HG03045 (cell line): Measurements from ENCODE around the gene POLR2C.

Source experiments
- ATAC-seq: cut with Tn5 transposase; IDR thresholded peaks from one replicate; pipeline ENCODE4 v1.9.1; 2021; ENCODE audit warnings: mild to moderate bottlenecking, moderate library complexity; ENCODE audit not compliant: unreplicated experiment

The POLR2C gene

DNA sequence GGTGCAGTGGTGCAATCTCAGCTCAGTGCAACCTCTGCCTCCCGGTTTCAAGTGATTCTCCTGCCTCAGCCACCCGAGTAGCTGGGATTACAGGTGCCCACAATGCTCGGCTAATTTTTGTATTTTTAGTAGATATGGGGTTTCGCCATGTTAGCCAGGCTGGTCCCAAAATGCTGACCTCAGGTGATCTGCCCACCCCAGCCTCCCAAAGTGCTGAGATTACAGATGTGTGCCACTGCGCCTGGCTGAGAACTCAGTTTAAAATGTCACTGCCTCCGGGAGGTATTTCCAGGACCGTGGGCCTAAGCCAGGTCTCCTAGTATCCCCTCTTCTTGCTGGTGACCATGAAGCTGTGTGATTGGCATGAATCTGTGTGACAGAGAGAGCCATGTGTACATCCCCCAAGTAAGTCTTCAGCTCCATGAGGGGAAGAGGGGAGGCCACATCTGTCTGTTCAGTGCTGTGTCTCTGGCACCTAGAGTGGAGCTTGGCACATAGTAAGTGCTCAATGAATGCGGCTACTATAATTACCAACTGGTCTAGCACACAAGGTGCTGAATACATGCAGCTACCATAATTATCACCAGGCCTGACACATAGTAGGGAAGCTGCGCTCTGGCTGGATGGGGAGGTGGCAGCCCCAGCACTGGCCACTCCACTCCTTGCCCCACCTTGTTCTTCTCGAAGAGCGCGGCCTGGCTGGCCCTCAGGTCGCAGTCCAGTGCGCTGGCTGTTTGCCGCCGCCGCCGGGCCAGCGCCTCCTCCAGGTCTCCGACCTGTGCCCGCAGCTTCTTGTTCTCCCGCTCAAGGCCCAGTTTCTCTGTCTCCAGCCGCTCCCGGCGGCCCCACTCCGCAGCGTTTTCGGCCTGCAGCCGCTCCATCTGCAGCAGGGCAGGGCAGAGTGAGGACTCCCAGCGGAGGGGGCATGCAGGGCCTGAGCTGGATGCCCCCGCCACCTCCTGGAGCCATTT lies 55.2 kb downstream of the POLR2C start:
- ATAC-seq, result no peak

DNA sequence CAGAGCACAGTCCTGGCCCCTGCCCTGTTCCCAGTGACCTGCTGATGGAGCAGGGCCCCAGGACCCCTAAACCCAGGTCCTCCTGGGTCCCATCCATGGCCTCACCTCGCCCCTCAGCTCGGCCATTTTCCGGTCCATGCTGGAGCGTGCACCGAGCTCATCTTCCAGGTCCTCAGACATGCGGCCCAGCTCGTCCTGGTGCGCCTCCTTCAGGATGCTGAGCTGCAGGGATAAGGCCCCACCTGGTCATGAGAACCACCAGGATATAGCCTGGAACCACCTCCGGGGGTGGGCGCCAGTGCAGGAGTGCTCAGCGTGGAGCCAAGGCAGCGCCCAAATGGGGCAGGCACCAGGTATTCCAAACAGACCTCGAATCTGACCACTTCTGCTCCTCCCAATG lies 56.0 kb downstream of the POLR2C start:
- no peak for ATAC-seq

DNA sequence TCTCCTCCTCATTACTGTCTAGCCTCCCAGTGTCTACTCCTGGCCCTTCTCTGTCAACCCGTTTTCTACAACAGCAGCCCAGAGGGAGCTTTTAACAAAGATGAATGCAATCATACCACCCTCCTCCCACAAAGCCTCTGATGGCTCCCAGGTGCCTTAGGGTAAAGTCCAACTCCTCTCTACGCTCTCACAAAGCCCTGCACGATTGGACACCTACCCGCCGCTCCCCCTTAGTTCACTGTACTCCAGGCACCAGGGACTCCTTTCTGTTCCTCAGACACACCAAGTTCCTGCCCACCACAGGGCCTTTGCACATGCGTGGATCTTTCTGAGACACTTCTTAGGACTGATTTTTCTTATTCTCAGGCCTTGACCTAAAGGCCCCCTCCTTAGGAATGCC lies 56.4 kb downstream of the POLR2C start:
- no peak for ATAC-seq

DNA sequence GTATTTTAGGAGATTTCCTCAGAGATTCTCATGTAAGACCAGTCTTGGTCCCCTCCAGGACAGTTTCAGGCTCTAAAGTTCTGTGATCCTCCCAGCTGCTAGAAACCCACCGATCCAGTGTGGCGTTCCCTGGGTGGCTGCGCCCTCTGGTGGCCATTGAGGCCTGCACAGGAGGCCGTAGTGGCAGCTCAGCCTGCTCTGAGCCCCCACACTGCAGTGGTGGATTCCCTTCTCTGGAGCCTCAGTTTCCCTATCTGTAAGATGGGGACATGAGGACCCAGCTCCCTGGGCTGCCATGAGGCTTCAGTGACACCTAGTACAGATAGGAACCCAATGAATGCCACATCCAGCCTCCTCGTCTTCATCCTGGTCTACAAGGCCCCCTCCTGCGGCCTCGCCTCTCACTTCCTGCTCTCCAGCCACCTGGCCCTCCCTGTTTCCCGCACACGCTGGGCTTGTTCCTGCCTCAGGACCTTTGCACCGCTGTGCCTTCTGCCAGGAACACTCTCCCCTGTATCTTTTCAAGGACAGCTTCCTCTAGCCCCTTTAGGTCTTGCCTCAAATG lies 57.4 kb downstream of the POLR2C start:
- peak; percentile 55 for ATAC-seq
